Fibroblast of villous mesenchyme (primary cell): Measurements from ENCODE around the gene MUC22. TPM values are rescaled to one million over a fixed set of nuclear protein-coding genes. Genes with fewer than 3 reads are reported as not detected.
A peak's percentile ranks its signal among the peaks of the same experiment; 100 is the strongest.

Experiments used
- DNase-seq: peaks from one replicate; pipeline ENCODE4 v3.0.0-alpha.2; 2010; ENCODE audit warnings: low read depth
- H3K4me3 ChIP-seq: 2 replicates; pipeline ENCODE4 v1.5.1; 2011; ENCODE audit warnings: low read depth, mild to moderate bottlenecking, low read length
- total RNA-seq: library from RNA; depleted of rRNA; stranded (reverse); fragments of >200 nt; gene quantifications from 2 replicates; pipeline ENCODE4 v1.2.3, GENCODE V29; 2012
- TF ChIP-seq, protein P1 (sequence below): IDR thresholded peaks from 2 replicates; pipeline ENCODE4 v1.5.1; 2012; ENCODE audit warnings: low read depth, mild to moderate bottlenecking, low read length; ENCODE audit not compliant: insufficient read depth

The MUC22 gene
- not detected in 2 replicates for total RNA-seq

DNA sequence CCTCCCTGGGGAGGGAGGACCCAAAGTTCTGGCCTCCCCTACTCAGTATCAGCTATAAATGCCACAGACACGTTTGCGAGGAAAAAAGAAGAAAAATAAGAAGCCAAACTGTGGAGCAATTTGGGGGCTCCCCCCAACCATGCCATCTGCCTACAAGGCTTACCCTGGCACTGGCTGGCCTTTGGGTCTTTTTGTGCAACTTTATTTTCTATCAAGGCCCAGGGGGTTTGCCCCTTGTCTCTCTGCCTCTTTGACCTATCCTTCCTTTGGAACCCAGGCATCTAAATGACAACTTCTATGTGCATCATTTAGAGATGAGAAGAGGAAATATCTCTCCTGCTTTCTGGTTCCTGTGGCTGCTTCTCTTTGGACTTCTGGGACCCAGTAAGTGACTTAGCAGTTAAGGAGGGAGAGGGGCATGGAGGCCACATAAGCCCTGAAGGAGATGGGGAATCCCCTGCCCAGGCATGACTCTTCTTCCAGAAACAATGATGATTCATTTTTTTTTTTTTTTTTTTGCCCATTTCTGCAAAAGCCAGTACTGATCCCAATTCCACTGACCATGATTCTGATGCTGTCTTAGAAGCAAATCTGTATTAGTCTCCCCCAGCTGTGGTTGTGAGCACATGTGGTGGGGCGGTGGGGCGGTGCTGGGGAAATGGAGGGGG, at the start of gene MUC22:
TSS of gene MUC22 (plus strand) at position 82 of the 668 bp plus-strand sequence. CDS start at position 315, 233 bp downstream.
- TF ChIP-seq, protein P1, sequence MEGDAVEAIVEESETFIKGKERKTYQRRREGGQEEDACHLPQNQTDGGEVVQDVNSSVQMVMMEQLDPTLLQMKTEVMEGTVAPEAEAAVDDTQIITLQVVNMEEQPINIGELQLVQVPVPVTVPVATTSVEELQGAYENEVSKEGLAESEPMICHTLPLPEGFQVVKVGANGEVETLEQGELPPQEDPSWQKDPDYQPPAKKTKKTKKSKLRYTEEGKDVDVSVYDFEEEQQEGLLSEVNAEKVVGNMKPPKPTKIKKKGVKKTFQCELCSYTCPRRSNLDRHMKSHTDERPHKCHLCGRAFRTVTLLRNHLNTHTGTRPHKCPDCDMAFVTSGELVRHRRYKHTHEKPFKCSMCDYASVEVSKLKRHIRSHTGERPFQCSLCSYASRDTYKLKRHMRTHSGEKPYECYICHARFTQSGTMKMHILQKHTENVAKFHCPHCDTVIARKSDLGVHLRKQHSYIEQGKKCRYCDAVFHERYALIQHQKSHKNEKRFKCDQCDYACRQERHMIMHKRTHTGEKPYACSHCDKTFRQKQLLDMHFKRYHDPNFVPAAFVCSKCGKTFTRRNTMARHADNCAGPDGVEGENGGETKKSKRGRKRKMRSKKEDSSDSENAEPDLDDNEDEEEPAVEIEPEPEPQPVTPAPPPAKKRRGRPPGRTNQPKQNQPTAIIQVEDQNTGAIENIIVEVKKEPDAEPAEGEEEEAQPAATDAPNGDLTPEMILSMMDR = no peak
- no peak for DNase-seq
- H3K4me3 ChIP-seq = no peak within 1 kb of the TSS

GRCh38 chr6:30960907-30961673, 49.2 kb upstream of the MUC22 start:
- peak; percentile 36 for DNase-seq
- H3K4me3 ChIP-seq = no peak overlapping the region
- TF ChIP-seq, protein P1 = no peak

GRCh38 chr6:30962716-30963115, 47.6 kb upstream of the MUC22 start:
- H3K4me3 ChIP-seq = no peak overlapping the region
- TF ChIP-seq, protein P1 = no peak
- no peak for DNase-seq

GRCh38 chr6:30963641-30964040, 46.6 kb upstream of the MUC22 start:
- H3K4me3 ChIP-seq = no peak overlapping the region
- no peak for DNase-seq
- TF ChIP-seq, protein P1 = no peak

- no peak overlapping the region for H3K4me3 ChIP-seq
- no peak for DNase-seq
- TF ChIP-seq, protein P1 = no peak
These were observed 46.2 kb upstream of the MUC22 start for GRCh38 chr6:30964075-30964474.

DNA sequence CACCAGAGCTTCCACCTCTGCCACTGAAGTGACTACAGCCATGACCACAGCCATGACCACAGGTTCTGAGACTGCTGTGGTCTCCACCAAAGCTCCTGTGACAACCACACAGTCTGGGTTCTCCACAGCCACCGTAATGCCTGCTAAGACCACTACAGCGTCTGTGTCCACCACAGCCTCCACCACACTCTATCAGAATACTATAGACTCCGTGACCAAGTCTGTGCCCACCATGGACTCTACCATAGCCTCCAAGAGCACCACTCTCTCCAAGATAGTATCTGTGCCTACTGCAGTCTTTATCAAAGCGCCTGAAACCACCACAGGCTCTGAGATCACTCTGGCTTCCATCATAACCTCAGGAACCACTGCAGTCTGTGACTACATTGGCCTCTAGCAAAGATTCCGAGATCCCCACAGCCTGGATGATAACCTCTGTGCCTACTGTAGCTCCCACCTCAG, 45.1 kb upstream of the MUC22 start:
- TF ChIP-seq, protein P1 = no peak
- no peak for DNase-seq

More for the DNA sequence above, 45.1 kb upstream of the MUC22 start:
- H3K4me3 ChIP-seq = no peak overlapping the region
